Measurements from ENCODE around the gene GTF2H1. TPM values are rescaled to one million over a fixed set of nuclear protein-coding genes. Genes with fewer than 3 reads are reported as not detected.

The GTF2H1 gene
- total and polyA plus RNA-seq, 9 of the 15 experiments (the other 6 are each of a cell fraction or from before 2014, with no cell fraction given) = 56.9 to 126 (median 92.1) TPM

- TF ChIP-seq ZHX1 (conservative IDR thresholded peaks at IDR 0.05; ENCODE audit: low read length) (no peak), MBD2 (IDR thresholded peaks at IDR 0.05; ENCODE audit: borderline replicate concordance, low read depth) (no peak), FOXK1 (CRISPR knock-in tag; IDR thresholded peaks at IDR 0.05; ENCODE audit: borderline replicate concordance) (0 out of 2 replicates have a peak, but pooled peaks have one; percentile 9), ARNT (IDR thresholded peaks at IDR 0.05) (no peak), CHD2 (IDR thresholded peaks at IDR 0.05; ENCODE audit: low read depth, low read length) (0 out of 2 replicates have a peak, but pooled peaks have one; percentile 10), KLF6 (CRISPR knock-in tag; IDR thresholded peaks at IDR 0.05; ENCODE audit: borderline replicate concordance) (no peak), ZNF79 (CRISPR knock-in tag; IDR thresholded peaks at IDR 0.05; ENCODE audit: low read depth) (no peak), ZNF134 (CRISPR knock-in tag; conservative IDR thresholded peaks at IDR 0.05) (0 out of 2 replicates have a peak, but pooled peaks have one; percentile 2), HNRNPK (IDR thresholded peaks at IDR 0.05; ENCODE audit: low read depth, low read length, poor library complexity, severe bottlenecking) (no peak), PHF20 (IDR thresholded peaks at IDR 0.05; ENCODE audit: partially characterized antibody) (no peak), HDAC6 (IDR thresholded peaks at IDR 0.05; ENCODE audit: low read depth, low read length) (no peak), HMG20A (CRISPR knock-in tag; conservative IDR thresholded peaks at IDR 0.05) (no peak), FOXO4 (CRISPR knock-in tag; IDR thresholded peaks at IDR 0.05) (no peak), PRMT5 (CRISPR knock-in tag; IDR thresholded peaks at IDR 0.05) (no peak), ZNF395 (CRISPR knock-in tag; IDR thresholded peaks at IDR 0.05) (no peak), PHB2 (IDR thresholded peaks at IDR 0.05; ENCODE audit: low read depth) (no peak), PCBP1 (IDR thresholded peaks at IDR 0.05; ENCODE audit: low read depth, low read length, poor library complexity, severe bottlenecking) (no peak), MTA2 (IDR thresholded peaks at IDR 0.05; ENCODE audit: low read depth) (no peak), ZNF449 (CRISPR knock-in tag; IDR thresholded peaks at IDR 0.05) (no peak), RBFOX2 (IDR thresholded peaks at IDR 0.05; ENCODE audit: low read depth, low read length) (peak; percentile 28; the same call in 1 of the 2 replicates), MXI1 (IDR thresholded peaks at IDR 0.05; ENCODE audit: low read depth, low read length) (0 out of 2 replicates have a peak, but pooled peaks have one; percentile 38), ZNF24 (IDR thresholded peaks at IDR 0.05) (no peak)
Observed at GRCh38 chr11:18394928-18395734, 72.8 kb downstream of the GTF2H1 start (continued).

All from K562 (cell line).